Hepatocyte (in vitro differentiated cells): Measurements from ENCODE around the gene MAP3K3. TPM values are rescaled to one million over a fixed set of nuclear protein-coding genes. Genes with fewer than 3 reads are reported as not detected.

Experiments
- DNase-seq: peaks from one replicate; pipeline ENCODE4 v3.0.0-alpha.2; 2016; ENCODE audit warnings: low spot score
- H2AFZ ChIP-seq: fragments of 200-600 bp; sonication (generic); 2 replicates; pipeline ENCODE4 v1.6.0; 2016; ENCODE audit warnings: antibody characterized with exemption, mild to moderate bottlenecking
- H3K27ac ChIP-seq: fragments of 200-600 bp; sonication (generic); 2 replicates; pipeline ENCODE4 v1.5.1; 2016; ENCODE audit warnings: mild to moderate bottlenecking
- H3K27me3 ChIP-seq: fragments of 200-600 bp; sonication (generic); 2 replicates; pipeline ENCODE4 v1.6.1; 2016
- H3K36me3 ChIP-seq: fragments of 200-600 bp; sonication (generic); replicated peaks from 2 replicates; pipeline ENCODE4 v1.5.1; 2016; ENCODE audit warnings: low read depth; ENCODE audit not compliant: insufficient read depth
- H3K4me1 ChIP-seq: fragments of 200-600 bp; sonication (generic); 2 replicates; pipeline ENCODE4 v1.5.1; 2016; ENCODE audit warnings: mild to moderate bottlenecking, moderate library complexity; ENCODE audit not compliant: insufficient read depth
- H3K4me2 ChIP-seq: fragments of 200-600 bp; sonication (generic); 2 replicates; pipeline ENCODE4 v1.6.0; 2016
- H3K4me3 ChIP-seq: fragments of 200-600 bp; sonication (generic); 2 replicates; pipeline ENCODE4 v1.5.1; 2016; ENCODE audit warnings: mild to moderate bottlenecking
- H3K79me2 ChIP-seq: fragments of 200-600 bp; sonication (generic); 2 replicates; pipeline ENCODE4 v1.6.0; 2017; ENCODE audit warnings: mild to moderate bottlenecking
- H3K9me2 ChIP-seq: fragments of 200-600 bp; sonication (generic); replicated peaks from 2 replicates; pipeline ENCODE4 v1.6.0; 2017; ENCODE audit warnings: mild to moderate bottlenecking; ENCODE audit not compliant: insufficient read depth
- H3K9me3 ChIP-seq: fragments of 200-600 bp; sonication (generic); 2 replicates; pipeline ENCODE4 v1.5.1; 2016; ENCODE audit warnings: low read depth, mild to moderate bottlenecking
- H4K20me1 ChIP-seq: fragments of 200-600 bp; sonication (generic); 2 replicates; pipeline ENCODE4 v1.6.0; 2016; ENCODE audit warnings: mild to moderate bottlenecking; ENCODE audit not compliant: insufficient read depth, poor library complexity, severe bottlenecking
- EZH2 ChIP-seq: fragments of 200-600 bp; sonication (generic); IDR thresholded peaks from 2 replicates; pipeline ENCODE4 v1.6.1; 2016; ENCODE audit warnings: antibody characterized with exemption, mild to moderate bottlenecking, borderline replicate concordance
- EZH2phosphoT487 ChIP-seq: fragments of 200-600 bp; sonication (generic); IDR thresholded peaks from one replicate; pipeline ENCODE4 v1.6.1; 2018; ENCODE audit warnings: antibody characterized with exemption, mild to moderate bottlenecking, low read depth, moderate library complexity; ENCODE audit not compliant: unreplicated experiment, severe bottlenecking
- WGBS: methylation state at CpG from one replicate; pipeline ENCODE4 v1.1.6; 2016; ENCODE audit warnings: low lambda C conversion rate; ENCODE audit errors: missing lambda C conversion rate; 5-methylcytosine and 5-hydroxymethylcytosine counted together
- polyA plus RNA-seq: library from polyadenylated mRNA; unstranded; fragments of >200 nt; fragmentation: Nextera tagmentation; extraction: Ambion mirVana; gene quantifications from 2 replicates; pipeline ENCODE4 v1.2.1, GENCODE V29; 2016
- total RNA-seq: library from RNA; depleted of rRNA; stranded (reverse); fragments of >200 nt; gene quantifications from 2 replicates; pipeline ENCODE4 v1.2.3, GENCODE V29; 2014
- TF ChIP-seq, protein P1 (sequence below): fragments of 200-600 bp; sonication (generic); IDR thresholded peaks from 2 replicates; pipeline ENCODE4 v1.5.1; 2016; ENCODE audit warnings: antibody characterized with exemption, mild to moderate bottlenecking; ENCODE audit not compliant: poor library complexity

MAP3K3 gene
- total RNA-seq: 13.4 and 15.6 TPM in 2 replicates
- polyA plus RNA-seq: 15.3 and 15.5 TPM in 2 replicates

DNA sequence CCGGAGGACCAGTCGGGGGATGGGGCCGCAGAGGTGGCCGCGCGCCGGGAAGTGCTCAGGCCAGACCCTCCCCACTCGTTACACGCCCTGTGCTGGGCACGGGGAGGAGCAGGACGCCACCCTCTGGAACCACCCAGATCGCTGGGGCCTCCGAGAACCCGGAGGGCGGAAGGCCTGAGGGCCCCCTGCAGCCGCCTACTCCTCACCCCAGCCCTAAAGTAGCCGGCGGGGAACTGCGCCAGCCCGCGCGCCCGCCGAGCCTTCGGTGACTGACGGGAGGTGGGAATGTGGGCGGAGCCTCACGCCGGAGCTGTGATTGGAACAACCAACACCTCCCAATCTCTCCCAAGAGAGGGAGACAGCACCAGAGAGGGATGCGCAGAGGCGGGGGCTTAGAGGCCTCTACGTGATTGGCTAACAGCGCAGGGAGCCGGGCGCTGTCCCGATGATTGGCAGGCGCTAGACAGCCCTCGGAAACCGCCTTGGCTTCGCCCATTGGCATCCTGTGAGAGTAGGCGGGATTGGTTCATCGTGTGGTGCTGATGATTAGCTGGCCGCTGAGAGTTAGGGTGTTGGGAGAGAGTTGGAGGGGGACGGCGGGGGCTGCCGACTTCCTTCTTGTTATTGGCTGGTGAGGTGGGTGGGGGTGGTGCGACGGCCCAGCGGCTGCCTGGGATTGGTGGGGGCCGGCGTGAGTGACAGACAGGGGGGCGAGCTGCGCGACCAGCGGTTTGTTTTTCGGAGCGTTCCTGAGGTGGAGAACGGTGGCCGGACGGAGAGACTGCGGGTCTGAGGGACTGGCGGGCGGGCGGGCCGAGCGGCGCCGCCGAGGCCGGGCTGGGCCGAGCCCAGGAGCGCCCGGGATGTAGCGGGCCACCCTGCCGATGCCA, at the start of gene MAP3K3:
TSS of gene MAP3K3 (plus strand) at position 734 of the 890 bp plus-strand sequence. CDS start 343 bp downstream, outside the sequence.
- peak within 1 kb of the TSS; percentile 82 for H3K4me3 ChIP-seq
- peak within 1 kb of the TSS; percentile 69 for H2AFZ ChIP-seq
- DNase-seq: peak; percentile 99
- TF ChIP-seq, protein P1, sequence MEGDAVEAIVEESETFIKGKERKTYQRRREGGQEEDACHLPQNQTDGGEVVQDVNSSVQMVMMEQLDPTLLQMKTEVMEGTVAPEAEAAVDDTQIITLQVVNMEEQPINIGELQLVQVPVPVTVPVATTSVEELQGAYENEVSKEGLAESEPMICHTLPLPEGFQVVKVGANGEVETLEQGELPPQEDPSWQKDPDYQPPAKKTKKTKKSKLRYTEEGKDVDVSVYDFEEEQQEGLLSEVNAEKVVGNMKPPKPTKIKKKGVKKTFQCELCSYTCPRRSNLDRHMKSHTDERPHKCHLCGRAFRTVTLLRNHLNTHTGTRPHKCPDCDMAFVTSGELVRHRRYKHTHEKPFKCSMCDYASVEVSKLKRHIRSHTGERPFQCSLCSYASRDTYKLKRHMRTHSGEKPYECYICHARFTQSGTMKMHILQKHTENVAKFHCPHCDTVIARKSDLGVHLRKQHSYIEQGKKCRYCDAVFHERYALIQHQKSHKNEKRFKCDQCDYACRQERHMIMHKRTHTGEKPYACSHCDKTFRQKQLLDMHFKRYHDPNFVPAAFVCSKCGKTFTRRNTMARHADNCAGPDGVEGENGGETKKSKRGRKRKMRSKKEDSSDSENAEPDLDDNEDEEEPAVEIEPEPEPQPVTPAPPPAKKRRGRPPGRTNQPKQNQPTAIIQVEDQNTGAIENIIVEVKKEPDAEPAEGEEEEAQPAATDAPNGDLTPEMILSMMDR: peak; percentile 15
- no peak for TF ChIP-seq EZH2
- no peaks in the 10 kb centered on the region for H3K27me3 ChIP-seq
- no peaks in the 10 kb centered on the region for H3K36me3 ChIP-seq
- H4K20me1 ChIP-seq: peaks cover 31% of the 10 kb centered on the region
- WGBS: under 1% methylated on average over 42 of the region's 75 CpGs
- peak within 1 kb of the TSS; percentile 64 for H3K27ac ChIP-seq
- no peaks in the 10 kb centered on the region for H3K9me3 ChIP-seq
- H3K4me1 ChIP-seq: peaks cover 8% of the 10 kb centered on the region
- H3K79me2 ChIP-seq: peaks cover 38% of the 10 kb centered on the region
- H3K4me2 ChIP-seq: peak within 1 kb of the TSS; percentile 93
- H3K9me2 ChIP-seq: no peaks in the 10 kb centered on the region

- Histone ChIP-seq H3K9me2 (no peaks in the 10 kb centered on the region), H3K4me2 (no peak overlapping the region), H3K79me2 (peaks cover 98% of the 10 kb centered on the region), H3K9me3 (no peaks in the 10 kb centered on the region), H2AFZ (no peak overlapping the region), H3K36me3 (no peaks in the 10 kb centered on the region), H3K4me1 (no peaks in the 10 kb centered on the region), H4K20me1 (peaks cover 73% of the 10 kb centered on the region), H3K4me3 (no peak overlapping the region), H3K27ac (no peak overlapping the region), H3K27me3 (no peaks in the 10 kb centered on the region)
- no peak for TF ChIP-seq EZH2
- TF ChIP-seq EZH2phosphoT487: no peak
- TF ChIP-seq, protein P1: peak; percentile 26
- DNase-seq: no peak
- 92% methylated on average over 5 of the region's 5 CpGs for WGBS
Observed at GRCh38 chr17:63573634-63574033, 48.6 kb upstream of the MAP3K3 start.

GRCh38 chr17:63578027-63578768, 44.0 kb upstream of the MAP3K3 start:
- Histone ChIP-seq H3K36me3 (no peaks in the 10 kb centered on the region), H3K9me3 (no peaks in the 10 kb centered on the region), H3K27ac (peak overlapping the region; percentile 67), H4K20me1 (peaks cover 35% of the 10 kb centered on the region), H3K4me2 (no peak overlapping the region), H3K79me2 (peaks cover 68% of the 10 kb centered on the region), H3K9me2 (no peaks in the 10 kb centered on the region), H3K4me1 (peaks cover 12% of the 10 kb centered on the region), H2AFZ (no peak overlapping the region), H3K27me3 (no peaks in the 10 kb centered on the region), H3K4me3 (no peak overlapping the region)
- TF ChIP-seq EZH2 (no peak), EZH2phosphoT487 (no peak)
- TF ChIP-seq, protein P1: no peak
- DNase-seq: no peak
- WGBS: 73% methylated on average over 7 of the region's 7 CpGs
